Transverse colon (tissue), 4 donors: ENCODE data around the gene NYNRIN. TPM values are rescaled to one million over a fixed set of nuclear protein-coding genes. Genes with fewer than 3 reads are reported as not detected.
"Not testable (repeated sequence)": the region's sequence is repeated elsewhere in the genome, so short reads cannot be mapped to it uniquely, and the experiment has no call there.

Experiments
- DNase-seq: peaks from one replicate; pipeline ENCODE4 v3.0.0-alpha.2; 2019
- H3K27ac ChIP-seq, 4 donors: fragments of 200-600 bp; sonication (generic); 2 replicates each; pipeline ENCODE4 v1.5.1; 2016 to 2018; ENCODE audit warnings: inconsistent platforms in 4 of 4
- H3K27me3 ChIP-seq: fragments of 200-600 bp; sonication (generic); 2 replicates; pipeline ENCODE4 v1.5.1; 2017; ENCODE audit warnings: inconsistent platforms
- H3K36me3 ChIP-seq, 4 donors: fragments of 200-600 bp; sonication (generic); 2 replicates each; pipeline ENCODE4 v1.5.1; 2017 to 2019; ENCODE audit warnings: inconsistent platforms in 4 of 4
- H3K4me1 ChIP-seq, 4 donors: fragments of 200-600 bp; sonication (generic); 2 replicates each; pipeline ENCODE4 v1.5.1; 2017 to 2020; ENCODE audit warnings: inconsistent platforms in 4 of 4
- H3K4me3 ChIP-seq, 4 donors: fragments of 200-600 bp; sonication (generic); 1 replicate in 1 of 4; 2 replicates in 3 of 4; pipeline versions ENCODE4 v1.5.1 to v1.6.1; 2017 to 2019; ENCODE audit warnings: inconsistent platforms in 4 of 4
- H3K9me3 ChIP-seq, 2 donors: fragments of 200-600 bp; sonication (generic); 2 replicates each; pipeline ENCODE4 v1.5.1; 2017 to 2019; ENCODE audit warnings: inconsistent platforms in 2 of 2
- CTCF ChIP-seq, 5 experiments: fragments of 200-600 bp in 3 of 5; fragments of 450-650 bp in 2 of 5; sonication (generic) in 3 of 5; IDR thresholded peaks; 1 replicate in 2 of 5; 2 replicates in 3 of 5; pipeline ENCODE4 v1.5.1; 2016 to 2017; ENCODE audit warnings: antibody characterized with exemption in 5 of 5, inconsistent platforms in 3 of 5, mild to moderate bottlenecking in 2 of 5, moderate library complexity in 1 of 5
- EP300 ChIP-seq: sonication (generic); formaldehyde crosslinking; IDR thresholded peaks from one replicate; pipeline ENCODE4 v1.6.1; 2017; ENCODE audit warnings: antibody characterized with exemption, low read depth
- POLR2A ChIP-seq: fragments of 450-650 bp; IDR thresholded peaks from one replicate; pipeline ENCODE4 v1.6.1; 2016; ENCODE audit warnings: antibody characterized with exemption, mild to moderate bottlenecking, moderate library complexity
- POLR2AphosphoS5 ChIP-seq, 3 donors: sonication (generic); formaldehyde crosslinking; IDR thresholded peaks; one replicate each; pipeline ENCODE4 v1.6.1; 2016; ENCODE audit warnings: antibody characterized with exemption in 3 of 3
- WGBS, 2 donors: methylation state at CpG; one replicate each; pipeline ENCODE4 v1.1.5; 2018; ENCODE audit warnings: low coverage in 1 of 2; 5-methylcytosine and 5-hydroxymethylcytosine counted together
- in situ Hi-C, 4 donors: fragments of 200-750 bp; cut with MboI; loops; one replicate each; pipeline versions ENCODE4 v1.15.0 to v1.15.1; 2017; ENCODE audit warnings: low sequenced_read_pairs in 3 of 4, low pct_ligation_motif_present in 1 of 4, low pct_unique_long_range_greater_than_20kb in 1 of 4
- intact Hi-C: fragments of 100-400 bp; cut with DNase I; formaldehyde crosslinking; loops from one replicate; pipeline ENCODE4 v1.15.1; 2023; ENCODE audit warnings: low total_unique reads
- total RNA-seq, 4 donors: library from RNA; depleted of rRNA; stranded (reverse); fragments of >200 nt; gene quantifications; one replicate each; pipeline ENCODE4 v1.1.0, GENCODE V29; 2016

The NYNRIN gene
- total RNA-seq, 4 donors from 2014 or later = 2.6 to 11.4 (median 9.0) TPM

- H3K9me3 ChIP-seq = no peaks in the 10 kb centered on the region
- 7% methylated on average over 22 of the region's 52 CpGs; no CpG with 5 or more reads in 1 of the 2 donors for WGBS, 2 donors
- H3K4me1 ChIP-seq = peaks cover 6 to 41% (median 28%) of the 10 kb centered on the region in 4 donors
- peak overlapping the region; percentile 89 to 93 (median 90) for H3K27ac ChIP-seq
- TF ChIP-seq POLR2AphosphoS5 (IDR thresholded peaks at IDR 0.05) = no peak
- TF ChIP-seq EP300 = no peak
- TF ChIP-seq CTCF (IDR thresholded peaks at IDR 0.05) = no peak
- TF ChIP-seq POLR2A = no peak
- DNase-seq = peak; percentile 45
- in situ Hi-C loops = loop anchor here in 2 of 4 donors (10.0 kb wide), 1 partner anchor 66 kb away; no protein-coding TSS in a partner anchor
- intact Hi-C loops = loop anchor here (2.0 kb wide), 1 partner anchor 62 kb away; no protein-coding TSS in a partner anchor
- peak overlapping the region; percentile 55 to 74 (median 64) for H3K4me3 ChIP-seq
- H3K27me3 ChIP-seq = peaks cover 16% of the 10 kb centered on the region
- H3K36me3 ChIP-seq = peaks cover 0 to 4% (median 0%) of the 10 kb centered on the region in 4 donors
These were observed 30.1 kb upstream of the NYNRIN start for GRCh38 chr14:24368562-24369252.

- WGBS, 2 donors = 84% methylated on average over 20 of the region's 20 CpGs; no CpG with 5 or more reads in 1 of the 2 donors
- Histone ChIP-seq H3K4me3 (peak overlapping the region in 1 of 4 donors; percentile 68), H3K9me3 (no peaks in the 10 kb centered on the region), H3K27me3 (peaks cover 16% of the 10 kb centered on the region), H3K27ac (peak overlapping the region; percentile 89 to 93 (median 90)), H3K36me3 (peaks cover 0 to 4% (median 0%) of the 10 kb centered on the region in 4 donors), H3K4me1 (peaks cover 6 to 41% (median 28%) of the 10 kb centered on the region in 4 donors)
- DNase-seq = peak; percentile 12
- intact Hi-C loops (loop anchor here (2.0 kb wide), 1 partner anchor 61 kb away; no protein-coding TSS in a partner anchor), in situ Hi-C loops (loop anchor here in 2 of 4 donors (10.0 kb wide), 1 partner anchor 65 kb away; no protein-coding TSS in a partner anchor)
- TF ChIP-seq EP300 (no peak), POLR2AphosphoS5 (IDR thresholded peaks at IDR 0.05) (no peak), POLR2A (no peak), CTCF (IDR thresholded peaks at IDR 0.05) (no peak)
These were observed 29.3 kb upstream of the NYNRIN start for GRCh38 chr14:24369463-24369862.

GRCh38 chr14:24369907-24370687 is 28.7 kb upstream of the NYNRIN start:
- Histone ChIP-seq H3K9me3 (no peaks in the 10 kb centered on the region), H3K36me3 (peaks cover 0 to 4% (median 0%) of the 10 kb centered on the region in 4 donors), H3K27ac (peak overlapping the region in 3 of 4 donors; percentile 89 to 93 (median 89)), H3K4me3 (no peak overlapping the region), H3K27me3 (peaks cover 16% of the 10 kb centered on the region), H3K4me1 (peaks cover 4 to 38% (median 27%) of the 10 kb centered on the region in 4 donors)
- in situ Hi-C loops = loop anchor here in 2 of 4 donors (10.0 kb wide), 1 partner anchor 65 kb away; no protein-coding TSS in a partner anchor
- DNase-seq = no peak
- TF ChIP-seq EP300 = no peak
- WGBS, 2 donors = 78% methylated on average over 19 of the region's 32 CpGs; no CpG with 5 or more reads in 1 of the 2 donors
- intact Hi-C loops = loop anchor here (2.0 kb wide), 1 partner anchor 61 kb away; no protein-coding TSS in a partner anchor

GRCh38 chr14:24370748-24371147 is 28.1 kb upstream of the NYNRIN start:
- intact Hi-C loops = no loop called here
- 63% methylated on average over 1 of the region's 1 CpG; no CpG with 5 or more reads in 1 of the 2 donors for WGBS, 2 donors
- Histone ChIP-seq H3K27me3 (peaks cover 16% of the 10 kb centered on the region), H3K9me3 (no peaks in the 10 kb centered on the region), H3K4me1 (peaks cover 0 to 32% (median 21%) of the 10 kb centered on the region in 4 donors), H3K36me3 (peaks cover 0 to 4% (median 0%) of the 10 kb centered on the region in 4 donors), H3K4me3 (no peak overlapping the region), H3K27ac (peak overlapping the region in 1 of 4 donors; percentile 89)
- no peak for TF ChIP-seq EP300
- TF ChIP-seq POLR2AphosphoS5 (IDR thresholded peaks at IDR 0.05) = no peak
- no peak for TF ChIP-seq CTCF (IDR thresholded peaks at IDR 0.05)
- no peak for DNase-seq
- in situ Hi-C loops = no loop called here

GRCh38 chr14:24371605-24372004 is 27.2 kb upstream of the NYNRIN start:
- in situ Hi-C loops, DNase-seq, H3K27ac ChIP-seq, H3K36me3 ChIP-seq, intact Hi-C loops, H3K9me3 ChIP-seq, H3K4me3 ChIP-seq: not testable (repeated sequence)
- 89% methylated on average over 3 of the region's 3 CpGs; no CpG with 5 or more reads in 1 of the 2 donors for whole genome bisulfite sequencing, 2 donors
- Histone ChIP-seq H3K27me3 (peaks cover 16% of the 10 kb centered on the region), H3K4me1 (peaks cover 0 to 26% (median 15%) of the 10 kb centered on the region in 4 donors)
